Pancreas (tissue), 10 donors: ENCODE data around the gene CBLC. TPM values are rescaled to one million over a fixed set of nuclear protein-coding genes. Genes with fewer than 3 reads are reported as not detected.

ENCODE experiments used
- ATAC-seq, 4 donors: fragments of 200-7000 bp; cut with Tn5 transposase; one replicate each; pipeline versions ENCODE4 v1.8.0 to v1.9.1; 2020; ENCODE audit warnings: mild to moderate bottlenecking in 4 of 4, moderate library complexity in 4 of 4
- DNase-seq, 6 donors: peaks; one replicate each; pipeline ENCODE4 v3.0.0-alpha.2; 2020
- FAIRE-seq: peaks from 2 replicates; lab custom pipeline; 2012; peaks lifted over from hg19 to GRCh38; lab: Jason Lieb, UNC
- H3K27ac ChIP-seq, 4 donors: fragments of 200-600 bp; sonication (generic); 1 replicate in 3 of 4; 2 replicates in 1 of 4; pipeline versions ENCODE4 v1.5.0 to v1.8.0; 2020
- H3K27me3 ChIP-seq, 4 donors: fragments of 200-600 bp; one replicate each; pipeline ENCODE4 v1.8.0; 2021
- H3K36me3 ChIP-seq, 3 donors: fragments of 200-600 bp; sonication (generic) in 1 of 3; one replicate each; pipeline versions ENCODE4 v1.5.0 to v1.8.0; 2020 to 2021
- H3K4me1 ChIP-seq, 3 donors: fragments of 200-600 bp; one replicate each; pipeline ENCODE4 v1.8.0; 2021
- H3K4me3 ChIP-seq, 4 donors: fragments of 200-600 bp; sonication (generic) in 2 of 4; one replicate each; pipeline versions ENCODE4 v1.5.0 to v1.8.0; 2020 to 2021
- H3K9me3 ChIP-seq, 4 donors: fragments of 200-600 bp; one replicate each; pipeline ENCODE4 v1.8.0; 2021
- WGBS, 2 donors: extraction: QIAGEN DNeasy Blood & Tissue Kit; methylation state at CpG; one replicate each; pipeline ENCODE4 v1.1.7; 2013; 5-methylcytosine and 5-hydroxymethylcytosine counted together
- intact Hi-C, 3 donors: fragments of 100-400 bp; cut with DNase I; formaldehyde crosslinking; loops; one replicate each; pipeline versions ENCODE4 v1.11.1 to v1.14.2; 2022
- polyA plus RNA-seq, 2 donors: library from polyadenylated mRNA; stranded (reverse); fragments of 200-250 nt; gene quantifications; one replicate each; pipeline ENCODE4 v1.2.3, GENCODE V29; 2013
- total RNA-seq, 6 donors: library from RNA; stranded (reverse); fragmentation: NEBNext Ultra II Directional in 4 of 6; extraction: Animal tissue kit (Norgen Biotek cat#: 25700) in 4 of 6; gene quantifications; one replicate each; pipeline versions ENCODE4 v1.2.1 to v1.2.4, GENCODE V29; 2021 to 2023
- TF ChIP-seq, protein P1 (sequence below), 4 donors: fragments of 200-600 bp; sonication (generic) in 3 of 4; IDR thresholded peaks; one replicate each; pipeline versions ENCODE4 v1.5.0 to v1.8.0; 2021; ENCODE audit warnings: antibody characterized with exemption in 4 of 4
- donor health status: healthy with polysubstance abuse.
- donor health status: DM: no; HTN: no; CAD: no; lungs with moderate emphysema.
- donor health status: DM: no; HTN: no; CAD: no.
- donor health status: control.
- donor health status: control.
- donor health status: Bipolar disorder and iron deficiency.
- donor health status: DM: yes; HTN: yes; CAD: no.
- donor health status: DM: no; HTN: no; CAD: no.
- donor health status: DM: no; HTN: no; CAD: no.
- donor health status: DM: yes; HTN: yes; CAD: no.

CBLC gene
- total and polyA plus RNA-seq, 8 donors: 10.1 to 29.7 (median 13.9) TPM

DNA sequence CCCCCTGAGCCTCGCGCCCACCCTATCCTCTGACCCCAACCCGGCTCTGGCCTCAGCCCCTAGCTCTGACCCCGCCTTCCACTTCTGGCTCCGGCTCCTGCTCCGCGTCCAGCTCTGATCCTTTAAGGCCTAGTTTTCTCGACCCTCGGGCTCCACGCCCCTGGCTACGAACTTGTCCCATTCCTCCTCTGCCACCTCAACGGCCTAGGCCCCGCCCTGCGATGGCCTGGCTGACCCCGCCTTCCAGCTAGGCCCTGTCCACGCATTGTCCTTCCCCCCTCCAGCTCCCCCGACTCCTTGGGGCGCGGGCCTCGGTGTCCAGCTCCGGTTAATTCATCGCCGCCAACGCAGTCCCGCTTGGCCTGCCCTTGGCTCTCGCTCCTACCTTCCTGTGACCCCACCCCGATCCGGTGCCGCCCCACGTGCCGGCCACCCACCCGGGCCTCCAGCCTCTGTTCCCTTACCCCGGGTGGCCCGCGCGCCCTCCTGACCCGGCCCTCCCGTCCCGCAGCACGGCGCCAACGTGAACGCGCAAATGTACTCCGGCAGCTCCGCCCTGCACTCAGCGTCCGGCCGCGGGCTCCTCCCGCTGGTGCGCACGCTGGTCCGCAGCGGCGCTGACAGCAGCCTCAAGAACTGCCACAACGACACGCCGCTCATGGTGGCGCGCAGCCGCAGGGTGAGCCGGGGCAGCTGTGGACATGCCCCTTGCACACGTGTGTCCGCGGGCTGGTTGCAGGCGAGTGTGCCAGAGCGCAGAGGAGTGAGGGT lies 19.8 kb upstream of the CBLC start:
- peak in 5 of 6 donors; percentile 56 to 89 (median 72) for DNase-seq
- TF ChIP-seq, protein P1, sequence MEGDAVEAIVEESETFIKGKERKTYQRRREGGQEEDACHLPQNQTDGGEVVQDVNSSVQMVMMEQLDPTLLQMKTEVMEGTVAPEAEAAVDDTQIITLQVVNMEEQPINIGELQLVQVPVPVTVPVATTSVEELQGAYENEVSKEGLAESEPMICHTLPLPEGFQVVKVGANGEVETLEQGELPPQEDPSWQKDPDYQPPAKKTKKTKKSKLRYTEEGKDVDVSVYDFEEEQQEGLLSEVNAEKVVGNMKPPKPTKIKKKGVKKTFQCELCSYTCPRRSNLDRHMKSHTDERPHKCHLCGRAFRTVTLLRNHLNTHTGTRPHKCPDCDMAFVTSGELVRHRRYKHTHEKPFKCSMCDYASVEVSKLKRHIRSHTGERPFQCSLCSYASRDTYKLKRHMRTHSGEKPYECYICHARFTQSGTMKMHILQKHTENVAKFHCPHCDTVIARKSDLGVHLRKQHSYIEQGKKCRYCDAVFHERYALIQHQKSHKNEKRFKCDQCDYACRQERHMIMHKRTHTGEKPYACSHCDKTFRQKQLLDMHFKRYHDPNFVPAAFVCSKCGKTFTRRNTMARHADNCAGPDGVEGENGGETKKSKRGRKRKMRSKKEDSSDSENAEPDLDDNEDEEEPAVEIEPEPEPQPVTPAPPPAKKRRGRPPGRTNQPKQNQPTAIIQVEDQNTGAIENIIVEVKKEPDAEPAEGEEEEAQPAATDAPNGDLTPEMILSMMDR (IDR thresholded peaks at IDR 0.05): no peak
- peak in 2 of 4 donors; percentile 44 to 55 for ATAC-seq
- Histone ChIP-seq H3K27ac (peak overlapping the region in 3 of 4 donors; percentile 30 to 60 (median 51)), H3K36me3 (peaks cover 0 to 8% (median 0%) of the 10 kb centered on the region in 3 donors), H3K27me3 (no peaks in the 10 kb centered on the region), H3K4me1 (peaks cover 14 to 17% (median 15%) of the 10 kb centered on the region in 3 donors), H3K4me3 (peak overlapping the region in 3 of 4 donors; percentile 21 to 33 (median 28)), H3K9me3 (no peaks in the 10 kb centered on the region)
- 60 to 73% methylated on average over 65 to 68 of the region's 68 CpGs for WGBS, 2 donors
- intact Hi-C loops: no loop called here
- no peak for FAIRE-seq

DNA sequence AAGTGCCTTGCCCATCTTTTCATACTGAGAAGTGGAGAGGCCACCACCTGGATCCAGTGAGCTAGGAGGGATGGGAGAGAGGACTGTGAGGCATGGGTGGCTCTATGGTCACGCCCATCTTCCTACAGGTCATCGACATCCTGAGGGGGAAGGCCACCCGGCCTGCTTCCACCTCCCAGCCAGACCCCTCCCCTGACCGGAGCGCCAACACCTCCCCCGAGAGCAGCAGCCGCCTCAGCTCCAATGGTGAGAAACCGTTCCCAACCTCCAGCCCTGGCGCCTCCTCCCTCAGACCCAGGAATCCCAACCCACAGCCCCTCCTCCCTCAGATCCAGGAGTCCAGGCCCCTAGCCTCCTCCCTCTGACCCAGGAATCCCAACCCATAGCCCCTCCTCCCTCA lies 19.1 kb upstream of the CBLC start:
- Histone ChIP-seq H3K36me3 (peaks cover 0 to 8% (median 0%) of the 10 kb centered on the region in 3 donors), H3K27ac (peak overlapping the region in 1 of 4 donors; percentile 30), H3K4me3 (peak overlapping the region in 2 of 4 donors; percentile 28 to 33), H3K27me3 (no peaks in the 10 kb centered on the region), H3K9me3 (no peaks in the 10 kb centered on the region), H3K4me1 (peaks cover 14 to 16% (median 15%) of the 10 kb centered on the region in 3 donors)
- TF ChIP-seq, protein P1 (IDR thresholded peaks at IDR 0.05): no peak
- ATAC-seq: no peak
- DNase-seq: peak in 3 of 6 donors; percentile 49 to 82 (median 65)
- FAIRE-seq: no peak
- intact Hi-C loops: no loop called here
- WGBS, 2 donors: 54 to 79% methylated on average over 5 to 9 of the region's 9 CpGs

DNA sequence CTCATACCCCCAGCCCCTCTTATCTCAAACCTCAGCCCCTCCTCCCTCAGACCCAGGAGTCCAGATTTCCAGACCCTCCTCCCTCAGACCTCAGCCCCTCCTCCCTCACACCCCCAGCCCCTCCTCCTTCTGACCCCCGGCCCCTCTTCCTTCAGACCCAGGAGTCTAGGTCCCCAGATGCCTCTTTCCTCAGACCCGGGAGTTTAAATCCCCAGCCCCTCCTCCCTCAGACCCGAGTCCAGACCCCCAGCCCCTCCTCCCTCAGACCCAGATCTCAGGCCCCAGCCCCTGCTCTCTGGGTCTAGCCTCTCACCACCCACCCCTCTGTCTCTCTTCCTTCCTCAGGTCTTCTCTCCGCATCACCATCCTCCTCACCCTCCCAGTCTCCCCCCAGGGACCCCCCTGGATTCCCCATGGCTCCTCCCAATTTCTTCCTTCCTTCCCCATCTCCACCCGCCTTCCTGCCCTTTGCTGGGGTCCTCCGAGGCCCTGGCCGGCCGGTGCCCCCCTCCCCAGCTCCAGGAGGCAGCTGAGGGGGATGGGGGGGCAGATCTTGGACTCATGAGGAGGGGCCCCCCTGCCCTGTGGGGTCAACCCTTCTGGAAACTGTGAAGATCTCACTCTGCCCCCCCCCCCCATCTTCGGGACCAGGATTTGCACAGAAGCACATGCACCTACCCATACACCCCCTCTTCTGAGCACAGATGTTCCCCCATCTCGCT lies 18.4 kb upstream of the CBLC start:
- peaks cover 0 to 8% (median 0%) of the 10 kb centered on the region in 3 donors for H3K36me3 ChIP-seq
- intact Hi-C loops: no loop called here
- TF ChIP-seq, protein P1 (IDR thresholded peaks at IDR 0.05): no peak
- H3K27me3 ChIP-seq: no peaks in the 10 kb centered on the region
- no peaks in the 10 kb centered on the region for H3K9me3 ChIP-seq
- FAIRE-seq (no peak), DNase-seq (no peak), ATAC-seq (no peak)
- H3K27ac ChIP-seq: no peak overlapping the region
- peaks cover 14 to 16% (median 15%) of the 10 kb centered on the region in 3 donors for H3K4me1 ChIP-seq
- 79 to 80% methylated on average over 10 of the region's 10 CpGs for WGBS, 2 donors
- H3K4me3 ChIP-seq: no peak overlapping the region

DNA sequence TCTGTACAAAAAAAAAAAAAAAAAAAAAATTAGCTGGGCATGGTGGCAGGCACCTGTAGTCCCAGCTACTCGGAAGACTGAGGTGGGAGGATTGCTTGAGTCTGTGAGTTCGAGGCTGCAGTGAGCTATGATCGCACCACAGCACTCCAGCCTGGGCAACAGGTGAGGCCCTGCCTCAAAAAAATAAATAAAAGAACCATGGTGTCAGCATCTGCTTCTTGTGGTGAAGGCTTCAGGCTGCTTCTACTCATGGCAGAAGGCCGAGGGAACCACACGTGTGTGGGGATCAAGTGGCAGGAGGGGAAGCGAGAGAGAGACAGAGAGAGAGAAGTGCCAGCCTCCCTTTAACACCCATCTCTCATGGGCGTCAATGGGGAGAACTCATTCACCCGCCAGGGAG lies 15.7 kb upstream of the CBLC start:
- DNase-seq (no peak), FAIRE-seq (no peak), ATAC-seq (no peak)
- H3K27me3 ChIP-seq: no peaks in the 10 kb centered on the region
- no peaks in the 10 kb centered on the region for H3K9me3 ChIP-seq
- peaks cover 0 to 4% (median 0%) of the 10 kb centered on the region in 3 donors for H3K36me3 ChIP-seq
- H3K4me3 ChIP-seq: no peak overlapping the region
- no peaks in the 10 kb centered on the region for H3K4me1 ChIP-seq
- 87 to 91% methylated on average over 8 of the region's 8 CpGs for WGBS, 2 donors
- intact Hi-C loops: no loop called here
- H3K27ac ChIP-seq: no peak overlapping the region
- TF ChIP-seq, protein P1 (IDR thresholded peaks at IDR 0.05): no peak
